IMR-90 (cell line): ENCODE data around the gene AQP12B. TPM values are rescaled to one million over a fixed set of nuclear protein-coding genes. Genes with fewer than 3 reads are reported as not detected.

Experiments used
- ATAC-seq: fragments of 200-7000 bp; cut with Tn5 transposase; 2 replicates; pipeline ENCODE4 v1.9.1; 2020; ENCODE audit warnings: low read depth, mild to moderate bottlenecking, moderate library complexity
- BruUV-seq: library from RNA; stranded (reverse); fragments of 400-500 nt; replicated peaks from 2 replicates; lab custom pipeline; 2021; lab: Mats Ljungman, UMichigan
- CTCF ChIA-PET: fragments of 300-600 bp; formaldehyde crosslinking; extraction: SDS; loops from one replicate; lab custom pipeline; 2021; ENCODE audit warnings: antibody characterized with exemption; lab: Yijun Ruan, JAX
- POLR2A ChIA-PET: fragments of 300-600 bp; sonication (Branson Sonifier 250); formaldehyde crosslinking; loops from one replicate; lab custom pipeline; 2022; ENCODE audit warnings: antibody characterized with exemption; ENCODE audit not compliant: unreplicated experiment; lab: Charles Lee
- DNase-seq: peaks from one replicate; pipeline ENCODE4 v3.0.0; 2013
- H2AFZ ChIP-seq: replicated peaks from 2 replicates; pipeline ENCODE3; 2013; ENCODE audit warnings: low read length, mild to moderate bottlenecking; ENCODE audit not compliant: poor library complexity
- H2AK5ac ChIP-seq: 2 replicates; pipeline ENCODE4 v1.6.1; 2013; ENCODE audit warnings: low read depth, low read length, inconsistent platforms
- H2AK9ac ChIP-seq: replicated peaks from 2 replicates; pipeline ENCODE3; 2013; ENCODE audit warnings: mild to moderate bottlenecking, low read depth, low read length, moderate library complexity; ENCODE audit not compliant: poor library complexity
- H2BK120ac ChIP-seq: 2 replicates; pipeline ENCODE4 v1.6.1; 2013; ENCODE audit warnings: low read depth, low read length, inconsistent platforms
- H2BK15ac ChIP-seq: 3 replicates; pipeline ENCODE4 v1.6.1; 2013; ENCODE audit warnings: low read depth, low read length, inconsistent platforms
- H2BK20ac ChIP-seq: 2 replicates; pipeline ENCODE4 v1.6.1; 2013; ENCODE audit warnings: low read depth, mild to moderate bottlenecking, inconsistent platforms, low read length, moderate library complexity
- H2BK5ac ChIP-seq: 2 replicates; pipeline ENCODE4 v1.6.1; 2013; ENCODE audit warnings: mild to moderate bottlenecking, low read depth, low read length, inconsistent platforms; ENCODE audit not compliant: poor library complexity, severe bottlenecking
- H3K14ac ChIP-seq: replicated peaks from 2 replicates; pipeline ENCODE4 v1.6.1; 2013; ENCODE audit warnings: low read depth, low read length, inconsistent platforms
- H3K18ac ChIP-seq: 2 replicates; pipeline ENCODE4 v1.6.1; 2013; ENCODE audit warnings: low read depth, low read length, control low read depth
- H3K23ac ChIP-seq: 2 replicates; pipeline ENCODE4 v1.6.1; 2013; ENCODE audit warnings: low read depth, low read length, inconsistent platforms
- H3K27ac ChIP-seq: 2 replicates; pipeline ENCODE4 v1.5.1; 2013; ENCODE audit warnings: mild to moderate bottlenecking, control low read depth, low read length; ENCODE audit not compliant: insufficient read depth
- H3K27me3 ChIP-seq: 2 replicates; pipeline ENCODE4 v1.6.1; 2013; ENCODE audit warnings: low read length; ENCODE audit not compliant: control insufficient read depth, insufficient read depth
- H3K36me3 ChIP-seq: 2 replicates; pipeline ENCODE4 v1.6.1; 2013; ENCODE audit warnings: low read length, mixed read lengths; ENCODE audit not compliant: control insufficient read depth, insufficient read depth
- H3K4ac ChIP-seq: 2 replicates; pipeline ENCODE4 v1.6.1; 2013; ENCODE audit warnings: low read depth, low read length, inconsistent platforms
- H3K4me1 ChIP-seq: 2 replicates; pipeline ENCODE4 v1.6.1; 2013; ENCODE audit warnings: low read length, mixed read lengths; ENCODE audit not compliant: control insufficient read depth, insufficient read depth
- H3K4me2 ChIP-seq: 2 replicates; pipeline ENCODE4 v1.6.1; 2013; ENCODE audit warnings: low read depth, mild to moderate bottlenecking, control low read depth, low read length, moderate library complexity
- H3K4me3 ChIP-seq: 2 replicates; pipeline ENCODE4 v1.5.1; 2013; ENCODE audit warnings: low read depth, mild to moderate bottlenecking, control low read depth, low read length, moderate library complexity; ENCODE audit not compliant: insufficient read depth
- H3K56ac ChIP-seq: 2 replicates; pipeline ENCODE4 v1.6.1; 2013; ENCODE audit warnings: low read length, inconsistent platforms; ENCODE audit not compliant: insufficient read depth; ENCODE audit errors: extremely low read depth
- H3K79me1 ChIP-seq, 2 experiments: 2 replicates each; pipeline ENCODE4 v1.6.1; 2013; ENCODE audit warnings: low read length in 2 of 2, inconsistent platforms in 1 of 2, low read depth in 1 of 2
- H3K9ac ChIP-seq: 2 replicates; pipeline ENCODE4 v1.6.1; 2013; ENCODE audit warnings: low read depth, low read length, control low read depth
- H3K9me1 ChIP-seq: 2 replicates; pipeline ENCODE4 v1.6.1; 2013; ENCODE audit warnings: low read length, inconsistent platforms; ENCODE audit not compliant: insufficient read depth
- H3K9me3 ChIP-seq: 2 replicates; pipeline ENCODE4 v1.6.1; 2013; ENCODE audit warnings: low read length; ENCODE audit not compliant: control insufficient read depth, insufficient read depth
- H4K20me1 ChIP-seq: 2 replicates; pipeline ENCODE4 v1.6.1; 2013; ENCODE audit warnings: low read length, inconsistent platforms; ENCODE audit not compliant: insufficient read depth
- H4K5ac ChIP-seq: 2 replicates; pipeline ENCODE4 v1.6.1; 2013; ENCODE audit warnings: mild to moderate bottlenecking, low read depth, low read length, control low read depth
- H4K8ac ChIP-seq, 2 experiments: 2 replicates each; pipeline ENCODE4 v1.6.1; 2013; ENCODE audit warnings: low read depth in 2 of 2, low read length in 2 of 2, control low read depth in 1 of 2, inconsistent platforms in 1 of 2
- H4K91ac ChIP-seq: 2 replicates; pipeline ENCODE4 v1.6.1; 2013; ENCODE audit warnings: low read depth, low read length, inconsistent platforms; ENCODE audit not compliant: insufficient read depth
- CHD1 ChIP-seq: IDR thresholded peaks from 2 replicates; pipeline ENCODE4 v1.6.1; 2012; ENCODE audit warnings: low read depth, low read length, improper control_type of control experiment
- CTCF ChIP-seq: conservative IDR thresholded peaks from 2 replicates; pipeline ENCODE4 v1.5.1; 2012; ENCODE audit warnings: mild to moderate bottlenecking, low read depth, low read length, improper control_type of control experiment
- MAFK ChIP-seq: IDR thresholded peaks from 2 replicates; pipeline ENCODE4 v1.6.1; 2012; ENCODE audit warnings: low read depth, low read length, improper control_type of control experiment
- POLR2A ChIP-seq: IDR thresholded peaks from 2 replicates; pipeline ENCODE4 v1.6.1; 2012; ENCODE audit warnings: mild to moderate bottlenecking, low read depth, low read length
- RAD21 ChIP-seq: IDR thresholded peaks from 2 replicates; pipeline ENCODE4 v1.6.1; 2012; ENCODE audit warnings: low read length, improper control_type of control experiment
- WGBS, 2 experiments: methylation state at CpG; one replicate each; pipeline versions ENCODE4 v1.1.5 to v1.1.7; 2013; ENCODE audit warnings: missing lambda C conversion rate in 2 of 2; ENCODE audit not compliant: insufficient read length in 1 of 2; ENCODE audit errors: extremely low coverage in 2 of 2; 5-methylcytosine and 5-hydroxymethylcytosine counted together
- dilution Hi-C: fragments of 300-500 bp; cut with HindIII; formaldehyde crosslinking; loops from one replicate; pipeline ENCODE4 v1.14.3; 2018; ENCODE audit warnings: low sequenced_read_pairs; ENCODE audit not compliant: unreplicated experiment
- in situ Hi-C: fragments of 300-500 bp; cut with MboI; formaldehyde crosslinking; loops from 3 replicates; pipeline ENCODE4 v1.14.3; 2019; ENCODE audit warnings: low sequenced_read_pairs, inconsistent platforms, mixed read lengths
- intact Hi-C: fragments of 100-400 bp; cut with micrococcal nuclease; formaldehyde crosslinking; loops from 2 replicates; pipeline ENCODE4 v1.10.0; 2022
- polyA plus RNA-seq, 3 experiments: library from polyadenylated mRNA; depleted of rRNA; stranded (reverse); fragments of >200 nt; gene quantifications; 2 replicates each; pipeline ENCODE4 v1.2.3, GENCODE V29; 2012; ENCODE audit warnings: low replicate concordance in 1 of 3
- total RNA-seq: library from RNA; depleted of rRNA; stranded (reverse); fragments of >200 nt; gene quantifications from 2 replicates; pipeline ENCODE4 v1.2.3, GENCODE V29; 2012

Gene AQP12B
- total and polyA plus RNA-seq, 2 of the 4 experiments (the other 2 are of a cell fraction): not detected

GRCh38 chr2:240730501-240731177, 48.0 kb upstream of the AQP12B start:
- ATAC-seq (peak; percentile 50), DNase-seq (no peak)
- ChIA-PET CTCF (no interaction called here), POLR2A (no interaction called here)
- Histone ChIP-seq H2AK5ac (no peak overlapping the region), H3K14ac (no peak overlapping the region), H3K36me3 (no peaks in the 10 kb centered on the region), H2AK9ac (no peak overlapping the region), H2AFZ (peak overlapping the region; percentile 23), H3K4me1 (no peaks in the 10 kb centered on the region; the same call in 1 of the 2 replicates), H4K8ac (no peak overlapping the region), H3K9me3 (no peaks in the 10 kb centered on the region), H4K91ac (no peak overlapping the region), H2BK120ac (no peak overlapping the region), H2BK20ac (no peak overlapping the region), H3K27me3 (peaks cover 34% of the 10 kb centered on the region), H3K56ac (no peak overlapping the region), H2BK5ac (no peak overlapping the region), H3K18ac (no peak overlapping the region), H2BK15ac (no peak overlapping the region), H3K4ac (no peak overlapping the region), H3K9me1 (no peaks in the 10 kb centered on the region), H4K20me1 (no peaks in the 10 kb centered on the region; the same call in 1 of the 2 replicates), H3K79me1 (no peaks in the 10 kb centered on the region), H3K23ac (no peak overlapping the region), H3K4me3 (no peak overlapping the region), H4K5ac (no peak overlapping the region), H3K27ac (no peak overlapping the region), H3K4me2 (no peak overlapping the region), H3K9ac (no peak overlapping the region)
- WGBS, 2 experiments: 45% methylated on average over 4 of the region's 10 CpGs; no CpG with 5 or more reads in 1 of the 2 experiments
- in situ Hi-C loops (no loop called here), intact Hi-C loops (no loop called here), dilution Hi-C loops (no loop called here)
- TF ChIP-seq MAFK: no peak
- TF ChIP-seq RAD21: no peak
- no peak for TF ChIP-seq CTCF
- no peak for TF ChIP-seq POLR2A
- no peak for TF ChIP-seq CHD1
- no TSS peak for BruUV-seq
